22Rv1 (cell line): ENCODE results near the gene ADAT3.

ENCODE experiments used
- CTCF ChIP-seq: fragments of 450-650 bp; IDR thresholded peaks from 2 replicates; pipeline ENCODE4 v1.5.1; 2017; ENCODE audit warnings: mild to moderate bottlenecking
- ZFX ChIP-seq: fragments of 450-650 bp; IDR thresholded peaks from 2 replicates; pipeline ENCODE4 v1.6.1; 2017; ENCODE audit warnings: antibody characterized with exemption, borderline replicate concordance

GRCh38 chr19:1902923-1903322, 2.3 kb upstream of the ADAT3 start:
- TF ChIP-seq CTCF (no peak), ZFX (no peak)
